PC-3 (cell line): ENCODE data around the gene PHC3. TPM values are rescaled to one million over a fixed set of nuclear protein-coding genes. Genes with fewer than 3 reads are reported as not detected.

Source experiments
- ATAC-seq: fragments of 200-7000 bp; cut with Tn5 transposase; 2 replicates; pipeline ENCODE4 v1.9.1; 2020; ENCODE audit warnings: mild to moderate bottlenecking, moderate library complexity
- BruUV-seq: library from RNA; stranded (reverse); fragments of 400-500 nt; replicated peaks from 2 replicates; lab custom pipeline; 2021; lab: Mats Ljungman, UMichigan
- CTCF ChIA-PET: fragments of 300-600 bp; sonication (Branson Sonifier 250); formaldehyde crosslinking; loops from one replicate; lab custom pipeline; 2022; ENCODE audit warnings: antibody characterized with exemption; lab: Charles Lee
- POLR2A ChIA-PET: fragments of 300-600 bp; sonication (Branson Sonifier 250); formaldehyde crosslinking; loops from one replicate; lab custom pipeline; 2022; ENCODE audit warnings: antibody characterized with exemption; ENCODE audit not compliant: unreplicated experiment; lab: Charles Lee
- DNase-seq: peaks from one replicate; pipeline ENCODE4 v3.0.0-alpha.2; 2015
- H2AFZ ChIP-seq: fragments of 300-600 bp; sonication (generic); 2 replicates; pipeline ENCODE4 v1.6.0; 2016; ENCODE audit warnings: antibody characterized with exemption, low read length
- H3F3A ChIP-seq: fragments of 300-600 bp; sonication (generic); one replicate; pipeline ENCODE4 v1.6.0; 2017; ENCODE audit warnings: antibody characterized with exemption, low read length, control low read depth, mild to moderate bottlenecking; ENCODE audit not compliant: unreplicated experiment
- H3K27ac ChIP-seq: fragments of 300-600 bp; sonication (generic); 2 replicates; pipeline ENCODE4 v1.5.1; 2016; ENCODE audit warnings: mild to moderate bottlenecking, low read length
- H3K27me3 ChIP-seq: fragments of 300-600 bp; sonication (generic); 2 replicates; pipeline ENCODE4 v1.6.1; 2016; ENCODE audit warnings: low read length, mixed read lengths
- H3K36me3 ChIP-seq: fragments of 300-600 bp; sonication (generic); 2 replicates; pipeline ENCODE4 v1.6.1; 2016; ENCODE audit warnings: low read depth, mixed run types, low read length, mixed read lengths
- H3K4me1 ChIP-seq: fragments of 300-600 bp; sonication (generic); 2 replicates; pipeline ENCODE4 v1.5.1; 2016; ENCODE audit warnings: low read length; ENCODE audit not compliant: insufficient read depth
- H3K4me2 ChIP-seq: fragments of 300-600 bp; sonication (generic); 2 replicates; pipeline ENCODE4 v1.6.0; 2016; ENCODE audit warnings: low read length
- H3K4me3 ChIP-seq: fragments of 300-600 bp; sonication (generic); 2 replicates; pipeline ENCODE4 v1.5.1; 2016; ENCODE audit warnings: mild to moderate bottlenecking, low read length, mixed read lengths
- H3K79me2 ChIP-seq: fragments of 300-600 bp; sonication (generic); 2 replicates; pipeline ENCODE4 v1.6.1; 2017; ENCODE audit warnings: low read length, mixed read lengths
- H3K9ac ChIP-seq: fragments of 300-600 bp; sonication (generic); 2 replicates; pipeline ENCODE4 v1.6.0; 2016; ENCODE audit warnings: mild to moderate bottlenecking, low read length
- H3K9me2 ChIP-seq: fragments of 300-600 bp; sonication (generic); replicated peaks from 2 replicates; pipeline ENCODE4 v1.6.1; 2016; ENCODE audit warnings: mixed run types, low read length, mixed read lengths
- H3K9me3 ChIP-seq: fragments of 300-600 bp; sonication (generic); 2 replicates; pipeline ENCODE4 v1.6.1; 2016; ENCODE audit warnings: low read length, mixed read lengths
- H4K20me1 ChIP-seq: fragments of 300-600 bp; sonication (generic); 2 replicates; pipeline ENCODE4 v1.6.1; 2016; ENCODE audit warnings: low read length, mixed read lengths
- EZH2 ChIP-seq: fragments of 300-600 bp; sonication (generic); IDR thresholded peaks from one replicate; pipeline ENCODE4 v1.6.1; 2017; ENCODE audit warnings: antibody characterized with exemption, mild to moderate bottlenecking, low read length; ENCODE audit not compliant: unreplicated experiment
- EZH2phosphoT487 ChIP-seq: fragments of 300-600 bp; sonication (generic); IDR thresholded peaks from 2 replicates; pipeline ENCODE4 v1.6.1; 2018; ENCODE audit warnings: mild to moderate bottlenecking, antibody characterized with exemption, low read length, borderline replicate concordance
- intact Hi-C: fragments of 100-400 bp; cut with micrococcal nuclease; formaldehyde crosslinking; loops from 2 replicates; pipeline ENCODE4 v1.9.0; 2023
- total RNA-seq: library from RNA; depleted of rRNA; stranded (reverse); fragments of >200 nt; gene quantifications from 2 replicates; pipeline ENCODE4 v1.2.3, GENCODE V29; 2014
- TF ChIP-seq, protein P1 (sequence below): fragments of 300-600 bp; sonication (generic); conservative IDR thresholded peaks from 2 replicates; pipeline ENCODE4 v1.5.1; 2017; ENCODE audit warnings: antibody characterized with exemption, low read depth, mild to moderate bottlenecking, low read length

Gene PHC3
- total RNA-seq, 1 experiment from 2014 or later, result 7.5 TPM

DNA sequence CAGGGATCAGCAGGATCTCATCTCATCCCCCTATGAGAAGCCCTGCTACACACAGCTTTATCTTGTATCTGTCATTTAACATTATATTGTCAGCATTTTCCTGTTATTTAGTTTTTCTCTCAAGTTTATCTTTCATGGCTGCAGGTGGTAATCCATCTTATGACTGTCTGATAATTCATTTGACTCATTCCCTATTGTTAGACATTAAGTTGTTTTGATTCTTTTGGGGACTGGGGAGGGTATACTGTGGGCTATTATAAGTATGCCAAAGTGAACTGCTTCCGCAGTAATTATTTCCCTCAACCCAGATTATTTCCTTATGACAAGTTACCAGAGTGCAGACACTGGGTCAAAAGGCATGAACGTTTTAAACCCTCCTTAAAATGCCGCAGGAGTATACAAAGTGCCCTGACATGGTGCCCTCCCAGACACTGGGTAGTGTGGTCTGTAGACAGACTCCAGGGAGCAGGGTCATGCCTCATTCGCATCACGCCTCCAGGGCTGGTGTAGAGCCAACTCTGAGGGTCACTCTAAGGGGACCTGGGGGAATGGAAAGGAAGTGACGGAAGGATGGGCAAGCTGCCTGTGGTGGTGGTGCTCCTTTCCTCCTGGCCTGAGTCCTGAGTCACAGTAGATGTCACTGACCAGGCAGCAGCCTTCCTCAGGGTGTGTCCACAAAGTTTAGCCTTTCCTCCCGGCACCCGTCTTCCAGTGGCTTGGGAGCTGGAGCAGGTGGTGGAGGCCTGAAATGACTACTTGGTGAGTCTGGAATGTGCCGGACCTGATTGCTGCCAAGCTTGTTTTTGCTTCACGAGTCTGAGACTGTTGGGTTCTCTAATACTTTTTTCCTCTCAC, 132.2 kb downstream of the PHC3 start:
- H3K4me2 ChIP-seq, result peak overlapping the region; percentile 69
- peak overlapping the region; percentile 37 for H3K4me3 ChIP-seq
- no TSS peak for BruUV-seq
- no peaks in the 10 kb centered on the region for H3F3A ChIP-seq
- ATAC-seq (peak; percentile 94), DNase-seq (peak; percentile 94)
- peak overlapping the region; percentile 63 for H2AFZ ChIP-seq
- peaks cover 42% of the 10 kb centered on the region for H3K4me1 ChIP-seq
- TF ChIP-seq, protein P1, sequence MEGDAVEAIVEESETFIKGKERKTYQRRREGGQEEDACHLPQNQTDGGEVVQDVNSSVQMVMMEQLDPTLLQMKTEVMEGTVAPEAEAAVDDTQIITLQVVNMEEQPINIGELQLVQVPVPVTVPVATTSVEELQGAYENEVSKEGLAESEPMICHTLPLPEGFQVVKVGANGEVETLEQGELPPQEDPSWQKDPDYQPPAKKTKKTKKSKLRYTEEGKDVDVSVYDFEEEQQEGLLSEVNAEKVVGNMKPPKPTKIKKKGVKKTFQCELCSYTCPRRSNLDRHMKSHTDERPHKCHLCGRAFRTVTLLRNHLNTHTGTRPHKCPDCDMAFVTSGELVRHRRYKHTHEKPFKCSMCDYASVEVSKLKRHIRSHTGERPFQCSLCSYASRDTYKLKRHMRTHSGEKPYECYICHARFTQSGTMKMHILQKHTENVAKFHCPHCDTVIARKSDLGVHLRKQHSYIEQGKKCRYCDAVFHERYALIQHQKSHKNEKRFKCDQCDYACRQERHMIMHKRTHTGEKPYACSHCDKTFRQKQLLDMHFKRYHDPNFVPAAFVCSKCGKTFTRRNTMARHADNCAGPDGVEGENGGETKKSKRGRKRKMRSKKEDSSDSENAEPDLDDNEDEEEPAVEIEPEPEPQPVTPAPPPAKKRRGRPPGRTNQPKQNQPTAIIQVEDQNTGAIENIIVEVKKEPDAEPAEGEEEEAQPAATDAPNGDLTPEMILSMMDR, result no peak
- TF ChIP-seq EZH2phosphoT487 (no peak), EZH2 (no peak)
- no peaks in the 10 kb centered on the region for H3K27me3 ChIP-seq
- H3K9me3 ChIP-seq, result no peaks in the 10 kb centered on the region
- POLR2A ChIA-PET, result interaction anchor here (0.6 to 0.7 kb wide), 2 partner anchors 59 to 86 kb away, joined by 4 to 12 read pairs; no protein-coding TSS in a partner anchor
- no peaks in the 10 kb centered on the region for H3K36me3 ChIP-seq
- no peak overlapping the region; the same call in 1 of the 2 replicates for H3K9ac ChIP-seq
- no peaks in the 10 kb centered on the region for H3K79me2 ChIP-seq
- CTCF ChIA-PET, result interaction anchor here (0.7 kb wide), 2 partner anchors 120 to 280 kb away, joined by 3 read pairs; partner anchors contain the start of gene ACTRT3
- H3K27ac ChIP-seq, result peak overlapping the region; percentile 84
- no peaks in the 10 kb centered on the region for H4K20me1 ChIP-seq
- H3K9me2 ChIP-seq, result no peaks in the 10 kb centered on the region
- intact Hi-C loops, result no loop called here

DNA sequence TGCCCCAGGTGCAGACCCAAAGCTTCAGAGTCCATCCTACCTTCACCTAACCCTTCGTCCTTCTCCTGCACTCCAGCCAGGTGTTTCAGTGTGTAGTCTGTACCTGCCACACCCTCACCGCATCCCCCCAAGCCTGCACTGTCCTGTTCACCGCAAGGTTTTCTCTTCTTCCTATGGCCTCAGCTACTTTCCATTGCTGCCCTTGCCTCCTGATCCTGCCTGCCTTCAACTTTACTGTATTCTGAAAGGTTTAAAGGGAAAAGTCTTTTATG, 134.5 kb downstream of the PHC3 start:
- H3K4me3 ChIP-seq, result no peak overlapping the region
- CTCF ChIA-PET, result no interaction called here
- intact Hi-C loops, result no loop called here

More for the DNA sequence above, 134.5 kb downstream of the PHC3 start:
- peak overlapping the region; percentile 72 for H3K4me2 ChIP-seq
- DNase-seq, result no peak
- peaks cover 42% of the 10 kb centered on the region for H3K4me1 ChIP-seq
- H3K79me2 ChIP-seq, result no peaks in the 10 kb centered on the region
- H3K9me3 ChIP-seq, result no peaks in the 10 kb centered on the region
- no peaks in the 10 kb centered on the region for H3F3A ChIP-seq
- ATAC-seq, result no peak
- TF ChIP-seq EZH2 (no peak), EZH2phosphoT487 (no peak)
- TF ChIP-seq, protein P1, result no peak
- no TSS peak for BruUV-seq
- H4K20me1 ChIP-seq, result no peaks in the 10 kb centered on the region
- H3K9ac ChIP-seq, result no peak overlapping the region
- H2AFZ ChIP-seq, result no peak overlapping the region
- no peaks in the 10 kb centered on the region for H3K9me2 ChIP-seq
- H3K36me3 ChIP-seq, result no peaks in the 10 kb centered on the region
- POLR2A ChIA-PET, result no interaction called here
- no peaks in the 10 kb centered on the region for H3K27me3 ChIP-seq
- peak overlapping the region; percentile 9; the same call in 1 of the 2 replicates for H3K27ac ChIP-seq
